Upper lobe of left lung (tissue), 4 donors: ENCODE data around the gene CACNA1D.

ENCODE experiments used
- POLR2A ChIP-seq, 4 donors: fragments of 450-650 bp; IDR thresholded peaks; one replicate each; pipeline ENCODE4 v1.5.1; 2016 to 2017; ENCODE audit warnings: antibody characterized with exemption in 4 of 4, mild to moderate bottlenecking in 2 of 4
- TF ChIP-seq, protein P1 (sequence below), 6 experiments: fragments of 450-650 bp in 4 of 6; fragments of 200-600 bp in 2 of 6; sonication (generic) in 2 of 6; IDR thresholded peaks; one replicate each; pipeline ENCODE4 v1.5.1; 2016 to 2019; ENCODE audit warnings: antibody characterized with exemption in 6 of 6

DNA sequence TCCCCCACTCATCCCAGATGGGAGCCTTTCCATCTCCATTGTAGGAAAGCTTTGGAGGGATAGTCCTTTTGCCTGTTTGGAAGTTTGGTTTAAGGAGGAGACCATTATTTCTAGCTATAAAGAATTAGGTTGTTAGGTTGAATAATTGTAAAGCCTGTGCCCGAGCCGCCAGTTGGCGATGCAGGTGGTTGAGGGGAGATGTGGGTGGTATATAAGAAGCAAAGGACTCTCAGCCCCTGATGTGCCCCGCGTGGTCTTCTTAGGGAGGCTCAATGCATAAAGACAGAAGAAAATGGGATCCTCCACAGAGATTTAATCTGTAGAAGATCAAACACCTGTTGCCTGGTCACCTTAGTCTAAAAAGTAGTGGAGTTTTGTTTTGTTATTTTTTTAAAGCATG lies 296.1 kb downstream of the CACNA1D start:
- no peak for TF ChIP-seq POLR2A (IDR thresholded peaks at IDR 0.05)
- TF ChIP-seq, protein P1, sequence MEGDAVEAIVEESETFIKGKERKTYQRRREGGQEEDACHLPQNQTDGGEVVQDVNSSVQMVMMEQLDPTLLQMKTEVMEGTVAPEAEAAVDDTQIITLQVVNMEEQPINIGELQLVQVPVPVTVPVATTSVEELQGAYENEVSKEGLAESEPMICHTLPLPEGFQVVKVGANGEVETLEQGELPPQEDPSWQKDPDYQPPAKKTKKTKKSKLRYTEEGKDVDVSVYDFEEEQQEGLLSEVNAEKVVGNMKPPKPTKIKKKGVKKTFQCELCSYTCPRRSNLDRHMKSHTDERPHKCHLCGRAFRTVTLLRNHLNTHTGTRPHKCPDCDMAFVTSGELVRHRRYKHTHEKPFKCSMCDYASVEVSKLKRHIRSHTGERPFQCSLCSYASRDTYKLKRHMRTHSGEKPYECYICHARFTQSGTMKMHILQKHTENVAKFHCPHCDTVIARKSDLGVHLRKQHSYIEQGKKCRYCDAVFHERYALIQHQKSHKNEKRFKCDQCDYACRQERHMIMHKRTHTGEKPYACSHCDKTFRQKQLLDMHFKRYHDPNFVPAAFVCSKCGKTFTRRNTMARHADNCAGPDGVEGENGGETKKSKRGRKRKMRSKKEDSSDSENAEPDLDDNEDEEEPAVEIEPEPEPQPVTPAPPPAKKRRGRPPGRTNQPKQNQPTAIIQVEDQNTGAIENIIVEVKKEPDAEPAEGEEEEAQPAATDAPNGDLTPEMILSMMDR (IDR thresholded peaks at IDR 0.05), result no peak
